Left ventricle myocardium inferior (tissue), 1 donor: ENCODE data around the gene IL6. TPM values are rescaled to one million over a fixed set of nuclear protein-coding genes. Genes with fewer than 3 reads are reported as not detected.

Experiments used
- DNase-seq: peaks from one replicate; pipeline ENCODE4 v3.0.0-alpha.2; 2020
- H3K27ac ChIP-seq: fragments of 200-600 bp; replicated peaks from 2 replicates; pipeline ENCODE4 v1.8.0; 2021
- H3K27me3 ChIP-seq: fragments of 200-600 bp; 2 replicates; pipeline ENCODE4 v1.8.0; 2021; ENCODE audit warnings: low read depth
- H3K36me3 ChIP-seq: fragments of 200-600 bp; 2 replicates; pipeline ENCODE4 v1.8.0; 2021
- H3K4me1 ChIP-seq: fragments of 200-600 bp; 2 replicates; pipeline ENCODE4 v1.8.0; 2021
- H3K4me3 ChIP-seq: fragments of 200-600 bp; 2 replicates; pipeline ENCODE4 v1.8.0; 2021; ENCODE audit warnings: mild to moderate bottlenecking, moderate library complexity
- H3K9me3 ChIP-seq: fragments of 200-600 bp; replicated peaks from 2 replicates; pipeline ENCODE4 v1.8.0; 2021
- CTCF ChIP-seq: fragments of 200-600 bp; IDR thresholded peaks from 2 replicates; pipeline ENCODE4 v1.8.0; 2021; ENCODE audit warnings: antibody characterized with exemption, mild to moderate bottlenecking, borderline replicate concordance
- intact Hi-C: fragments of 100-400 bp; cut with micrococcal nuclease; formaldehyde crosslinking; loops from one replicate; pipeline ENCODE4 v1.11.0; 2022
- total RNA-seq: library from RNA; stranded (reverse); fragmentation: NEBNext Ultra II Directional; extraction: Animal tissue kit (Norgen Biotek cat#: 25700); gene quantifications from one replicate; pipeline ENCODE4 v1.2.1, GENCODE V29; 2021
- donor health status: DM: no; HTN: yes; CAD: no; lungs with severe emphysema.

The IL6 gene
- total RNA-seq, 1 donor from 2014 or later, result 0.69 TPM

- Histone ChIP-seq H3K4me3 (no peak overlapping the region), H3K4me1 (no peaks in the 10 kb centered on the region), H3K27ac (no peak overlapping the region), H3K9me3 (peaks cover 14% of the 10 kb centered on the region), H3K36me3 (no peaks in the 10 kb centered on the region), H3K27me3 (no peaks in the 10 kb centered on the region)
- DNase-seq, result no peak
- intact Hi-C loops, result no loop called here
- TF ChIP-seq CTCF, result no peak
These were observed 32.7 kb downstream of the IL6 start for GRCh38 chr7:22759721-22760120.

- TF ChIP-seq CTCF, result no peak
- no peaks in the 10 kb centered on the region for H3K27me3 ChIP-seq
- no peaks in the 10 kb centered on the region for H3K4me1 ChIP-seq
- DNase-seq, result no peak
- intact Hi-C loops, result no loop called here
- peaks cover 14% of the 10 kb centered on the region for H3K9me3 ChIP-seq
- no peak overlapping the region for H3K27ac ChIP-seq
- no peak overlapping the region for H3K4me3 ChIP-seq
- H3K36me3 ChIP-seq, result no peaks in the 10 kb centered on the region
These were observed 35.9 kb downstream of the IL6 start for GRCh38 chr7:22762866-22763265.

- no peak for TF ChIP-seq CTCF
These were observed 38.6 kb downstream of the IL6 start for GRCh38 chr7:22765609-22766008.

GRCh38 chr7:22771194-22771871 lies 44.3 kb downstream of the IL6 start:
- Histone ChIP-seq H3K36me3 (no peaks in the 10 kb centered on the region), H3K27me3 (no peaks in the 10 kb centered on the region), H3K27ac (no peak overlapping the region), H3K4me3 (no peak overlapping the region), H3K4me1 (no peaks in the 10 kb centered on the region), H3K9me3 (no peaks in the 10 kb centered on the region)
- intact Hi-C loops, result no loop called here
- TF ChIP-seq CTCF, result no peak
- DNase-seq, result no peak

More at GRCh38 chr7:22765609-22766008, 38.6 kb downstream of the IL6 start:
- H3K36me3 ChIP-seq, result no peaks in the 10 kb centered on the region
- intact Hi-C loops, result no loop called here
- no peaks in the 10 kb centered on the region for H3K27me3 ChIP-seq
- DNase-seq, result no peak
- no peak overlapping the region for H3K4me3 ChIP-seq
- H3K9me3 ChIP-seq, result peaks cover 3% of the 10 kb centered on the region
- no peak overlapping the region for H3K27ac ChIP-seq
- no peaks in the 10 kb centered on the region for H3K4me1 ChIP-seq

GRCh38 chr7:22771872-22772228 lies 44.9 kb downstream of the IL6 start:
- Histone ChIP-seq H3K4me3 (no peak overlapping the region), H3K36me3 (no peaks in the 10 kb centered on the region), H3K4me1 (no peaks in the 10 kb centered on the region), H3K9me3 (no peaks in the 10 kb centered on the region), H3K27ac (no peak overlapping the region), H3K27me3 (no peaks in the 10 kb centered on the region)
- intact Hi-C loops, result no loop called here
- no peak for DNase-seq
- TF ChIP-seq CTCF, result no peak
